Endothelial cell (in vitro differentiated cells): ENCODE results near the gene RAP2A. TPM values are rescaled to one million over a fixed set of nuclear protein-coding genes. Genes with fewer than 3 reads are reported as not detected.

Source experiments
- DNase-seq: peaks from one replicate; pipeline ENCODE4 v3.0.0; 2021; ENCODE audit warnings: low spot score
- H3K27ac Mint-ChIP-seq: one replicate; pipeline ENCODE4 v1.8.0; 2021; ENCODE audit warnings: mixed read lengths, inconsistent platforms; ENCODE audit not compliant: unreplicated experiment
- H3K27me3 Mint-ChIP-seq: one replicate; pipeline ENCODE4 v1.8.0; 2021; ENCODE audit warnings: mild to moderate bottlenecking, moderate library complexity, mixed read lengths, inconsistent platforms; ENCODE audit not compliant: unreplicated experiment
- H3K36me3 Mint-ChIP-seq: one replicate; pipeline ENCODE4 v1.8.0; 2021; ENCODE audit warnings: mild to moderate bottlenecking, low read depth, mixed read lengths, inconsistent platforms; ENCODE audit not compliant: unreplicated experiment
- H3K4me1 Mint-ChIP-seq: one replicate; pipeline ENCODE4 v1.8.0; 2021; ENCODE audit warnings: mild to moderate bottlenecking, mixed read lengths, inconsistent platforms; ENCODE audit not compliant: unreplicated experiment
- H3K4me3 Mint-ChIP-seq: one replicate; pipeline ENCODE4 v1.8.0; 2021; ENCODE audit warnings: mild to moderate bottlenecking, mixed read lengths, inconsistent platforms; ENCODE audit not compliant: unreplicated experiment
- H3K9me3 Mint-ChIP-seq: one replicate; pipeline ENCODE4 v1.8.0; 2021; ENCODE audit warnings: mixed read lengths, inconsistent platforms; ENCODE audit not compliant: unreplicated experiment
- total RNA-seq: library from RNA; stranded (reverse); fragmentation: NEBNext Ultra II Directional; extraction: Animal tissue kit (Norgen Biotek cat#: 25700); gene quantifications from one replicate; pipeline ENCODE4 v1.2.1, GENCODE V29; 2021; ENCODE audit not compliant: unreplicated experiment
- TF ChIP-seq, protein P1 (sequence below): fragments of 200-600 bp; sonication (generic); IDR thresholded peaks from one replicate; pipeline ENCODE4 v1.5.0; 2021; ENCODE audit warnings: antibody characterized with exemption; ENCODE audit not compliant: unreplicated experiment

RAP2A gene
- total RNA-seq, 1 donor from 2014 or later: 52.3 TPM

DNA sequence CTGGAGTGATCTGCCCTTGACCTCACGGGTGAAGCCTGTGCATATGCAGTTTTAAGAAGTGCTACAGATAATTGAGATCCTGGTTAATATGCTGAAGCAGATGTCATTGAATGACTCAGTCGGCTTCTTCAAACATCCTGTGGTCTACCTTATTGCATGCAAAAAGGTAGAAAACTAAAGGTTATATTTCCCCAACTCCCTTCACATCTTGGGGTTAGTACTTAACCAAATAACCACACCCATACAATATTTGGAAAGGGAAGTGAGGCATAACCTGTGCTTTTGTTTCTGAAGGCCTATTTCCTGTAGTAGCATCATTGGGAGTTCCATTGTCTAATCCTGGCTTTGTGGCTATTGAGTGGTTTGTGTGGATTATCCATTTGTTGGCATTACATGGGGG, 58.3 kb downstream of the RAP2A start:
- Mint-ChIP-seq H3K4me3 (no peak overlapping the region), H3K36me3 (no peaks in the 10 kb centered on the region), H3K27me3 (peaks cover 1% of the 10 kb centered on the region), H3K9me3 (no peaks in the 10 kb centered on the region), H3K4me1 (peaks cover 5% of the 10 kb centered on the region), H3K27ac (no peak overlapping the region)
- TF ChIP-seq, protein P1, sequence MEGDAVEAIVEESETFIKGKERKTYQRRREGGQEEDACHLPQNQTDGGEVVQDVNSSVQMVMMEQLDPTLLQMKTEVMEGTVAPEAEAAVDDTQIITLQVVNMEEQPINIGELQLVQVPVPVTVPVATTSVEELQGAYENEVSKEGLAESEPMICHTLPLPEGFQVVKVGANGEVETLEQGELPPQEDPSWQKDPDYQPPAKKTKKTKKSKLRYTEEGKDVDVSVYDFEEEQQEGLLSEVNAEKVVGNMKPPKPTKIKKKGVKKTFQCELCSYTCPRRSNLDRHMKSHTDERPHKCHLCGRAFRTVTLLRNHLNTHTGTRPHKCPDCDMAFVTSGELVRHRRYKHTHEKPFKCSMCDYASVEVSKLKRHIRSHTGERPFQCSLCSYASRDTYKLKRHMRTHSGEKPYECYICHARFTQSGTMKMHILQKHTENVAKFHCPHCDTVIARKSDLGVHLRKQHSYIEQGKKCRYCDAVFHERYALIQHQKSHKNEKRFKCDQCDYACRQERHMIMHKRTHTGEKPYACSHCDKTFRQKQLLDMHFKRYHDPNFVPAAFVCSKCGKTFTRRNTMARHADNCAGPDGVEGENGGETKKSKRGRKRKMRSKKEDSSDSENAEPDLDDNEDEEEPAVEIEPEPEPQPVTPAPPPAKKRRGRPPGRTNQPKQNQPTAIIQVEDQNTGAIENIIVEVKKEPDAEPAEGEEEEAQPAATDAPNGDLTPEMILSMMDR: no peak
- no peak for DNase-seq

DNA sequence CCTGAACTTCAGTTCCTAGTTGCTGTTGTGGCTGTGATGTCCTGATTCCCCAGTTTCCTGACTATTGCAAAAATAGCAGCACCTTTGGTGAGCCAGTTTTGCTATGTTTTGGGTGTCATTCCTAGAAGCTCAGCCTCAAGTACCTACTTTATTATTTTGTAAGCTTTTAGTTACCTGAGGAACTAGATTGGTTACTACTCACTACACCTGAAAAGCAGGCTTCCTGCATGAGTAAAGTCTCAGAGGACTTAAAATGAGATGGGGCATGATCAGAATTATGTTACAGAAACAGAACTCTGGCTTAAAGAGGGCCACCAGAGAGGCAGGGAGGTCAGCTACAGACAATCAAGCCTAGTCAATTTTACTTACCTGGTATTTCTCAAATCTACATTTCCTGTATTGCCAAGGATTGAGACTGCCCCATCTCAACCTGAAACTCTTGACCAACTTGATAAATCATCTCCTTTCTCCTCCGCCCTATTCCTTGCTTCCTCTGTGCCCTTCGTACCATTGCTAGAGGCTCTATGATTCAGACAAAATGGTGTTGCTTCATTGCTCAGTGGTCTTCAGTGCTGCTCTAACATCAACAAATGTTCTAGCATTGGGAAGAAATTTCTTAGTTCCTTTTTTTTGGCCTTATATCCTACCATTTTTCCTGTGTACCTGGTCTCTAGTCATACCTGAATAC, 58.9 kb downstream of the RAP2A start:
- no peak for DNase-seq

DNA sequence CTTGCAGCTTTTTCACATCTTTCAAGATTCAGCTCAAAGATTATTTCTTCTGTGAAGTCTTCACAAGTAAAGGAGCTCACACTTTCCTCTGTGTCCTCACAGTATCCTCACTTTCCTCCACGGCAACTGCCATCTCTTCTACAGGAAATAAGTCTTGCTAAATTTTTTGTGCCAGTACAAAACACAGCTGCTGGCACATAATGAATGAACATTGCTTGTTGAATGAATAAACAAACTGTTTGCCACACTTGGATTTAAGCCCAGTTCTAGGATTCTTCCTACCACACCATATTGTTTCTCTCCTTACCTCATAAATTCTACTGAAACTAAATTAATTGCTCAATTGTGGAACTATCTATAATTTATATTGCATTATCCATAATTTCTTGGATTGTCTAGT, 59.5 kb downstream of the RAP2A start:
- H3K9me3 Mint-ChIP-seq: no peaks in the 10 kb centered on the region
- TF ChIP-seq, protein P1: no peak
- H3K4me1 Mint-ChIP-seq: peaks cover 5% of the 10 kb centered on the region
- no peak overlapping the region for H3K27ac Mint-ChIP-seq
- H3K27me3 Mint-ChIP-seq: peaks cover 1% of the 10 kb centered on the region
- no peaks in the 10 kb centered on the region for H3K36me3 Mint-ChIP-seq
- no peak overlapping the region for H3K4me3 Mint-ChIP-seq
- no peak for DNase-seq

More for the DNA sequence above, 58.9 kb downstream of the RAP2A start:
- H3K9me3 Mint-ChIP-seq: no peaks in the 10 kb centered on the region
- no peaks in the 10 kb centered on the region for H3K36me3 Mint-ChIP-seq
- peaks cover 5% of the 10 kb centered on the region for H3K4me1 Mint-ChIP-seq
- TF ChIP-seq, protein P1: no peak
- no peak overlapping the region for H3K27ac Mint-ChIP-seq
- H3K27me3 Mint-ChIP-seq: peaks cover 1% of the 10 kb centered on the region
- no peak overlapping the region for H3K4me3 Mint-ChIP-seq

DNA sequence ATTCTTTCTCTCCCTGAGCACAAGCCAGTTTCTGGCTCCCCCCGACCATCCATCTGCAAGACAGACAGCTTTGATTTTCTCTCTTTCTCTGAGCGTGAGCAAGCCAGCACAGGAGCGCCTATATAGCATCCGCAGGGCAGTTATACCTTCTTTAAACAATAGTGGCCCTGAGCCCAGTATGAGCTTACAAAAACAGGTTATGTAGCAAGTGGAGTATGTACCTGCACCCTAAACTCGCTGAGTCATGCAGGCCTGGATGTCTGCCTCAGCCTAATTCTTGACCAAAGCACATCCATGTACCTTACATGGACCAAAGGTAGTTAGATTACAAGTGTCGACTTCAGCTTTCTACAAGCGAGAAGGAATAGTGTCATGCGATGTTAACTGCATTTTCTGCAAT, 61.7 kb downstream of the RAP2A start:
- Mint-ChIP-seq H3K9me3 (no peaks in the 10 kb centered on the region), H3K27me3 (peaks cover 1% of the 10 kb centered on the region), H3K4me1 (peaks cover 5% of the 10 kb centered on the region), H3K4me3 (no peak overlapping the region), H3K27ac (no peak overlapping the region), H3K36me3 (no peaks in the 10 kb centered on the region)
- TF ChIP-seq, protein P1: no peak
- no peak for DNase-seq

DNA sequence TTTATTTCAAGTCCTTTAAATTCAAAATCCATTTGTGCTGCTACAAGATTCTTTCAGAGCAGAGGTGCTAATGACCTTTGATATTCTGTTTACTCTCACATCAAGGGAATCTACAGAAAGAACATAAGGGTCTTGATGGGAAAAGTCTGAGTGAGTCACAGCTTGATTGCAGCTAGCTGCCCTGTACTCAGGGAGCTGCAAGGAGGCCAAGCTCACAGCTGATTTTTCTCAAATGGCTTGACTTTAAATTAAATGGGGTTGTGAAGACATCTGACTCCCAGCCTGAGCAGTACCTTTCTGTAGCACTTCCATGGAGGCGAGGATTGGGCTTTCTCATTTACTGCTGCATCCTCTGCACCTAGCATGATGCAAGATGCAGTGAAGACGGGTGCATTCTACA, 62.5 kb downstream of the RAP2A start:
- no peak for DNase-seq
- Mint-ChIP-seq H3K36me3 (no peaks in the 10 kb centered on the region), H3K27me3 (peaks cover 1% of the 10 kb centered on the region), H3K9me3 (no peaks in the 10 kb centered on the region), H3K4me3 (no peak overlapping the region), H3K4me1 (peaks cover 5% of the 10 kb centered on the region), H3K27ac (no peak overlapping the region)
- TF ChIP-seq, protein P1: no peak
